ENCODE results near the gene IVD. TPM values are rescaled to one million over a fixed set of nuclear protein-coding genes. Genes with fewer than 3 reads are reported as not detected.

IVD gene
- total and polyA plus RNA-seq, 2 of the 8 experiments (the other 6 are each of a cell fraction or from before 2014, with no cell fraction given) = 55.2 to 78.8 TPM

- TF ChIP-seq JUND (IDR thresholded peaks at IDR 0.05; ENCODE audit: low read length) = no peak
- no peak for TF ChIP-seq POLR2AphosphoS5 (IDR thresholded peaks at IDR 0.05; ENCODE audit: low read depth, low read length)
These were observed 53.1 kb downstream of the IVD start (continued) for GRCh38 chr15:40458495-40459371.
